HG03558 (cell line): Measurements from ENCODE around the gene BRS3.

ENCODE experiments used
- ATAC-seq: cut with Tn5 transposase; IDR thresholded peaks from one replicate; pipeline ENCODE4 v1.9.1; 2021; ENCODE audit warnings: moderate number of reproducible peaks; ENCODE audit not compliant: unreplicated experiment; ENCODE audit errors: extremely low read depth

The BRS3 gene

GRCh38 chrX:136491832-136492231 is 4.1 kb downstream of the BRS3 start:
- no peak for ATAC-seq

- no peak for ATAC-seq
Measured at GRCh38 chrX:136493011-136493410, 5.3 kb downstream of the BRS3 start.

- ATAC-seq: no peak
Measured at GRCh38 chrX:136495043-136495442, 7.3 kb downstream of the BRS3 start.

- ATAC-seq: no peak
Measured at GRCh38 chrX:136496186-136496763, 8.5 kb downstream of the BRS3 start.

DNA sequence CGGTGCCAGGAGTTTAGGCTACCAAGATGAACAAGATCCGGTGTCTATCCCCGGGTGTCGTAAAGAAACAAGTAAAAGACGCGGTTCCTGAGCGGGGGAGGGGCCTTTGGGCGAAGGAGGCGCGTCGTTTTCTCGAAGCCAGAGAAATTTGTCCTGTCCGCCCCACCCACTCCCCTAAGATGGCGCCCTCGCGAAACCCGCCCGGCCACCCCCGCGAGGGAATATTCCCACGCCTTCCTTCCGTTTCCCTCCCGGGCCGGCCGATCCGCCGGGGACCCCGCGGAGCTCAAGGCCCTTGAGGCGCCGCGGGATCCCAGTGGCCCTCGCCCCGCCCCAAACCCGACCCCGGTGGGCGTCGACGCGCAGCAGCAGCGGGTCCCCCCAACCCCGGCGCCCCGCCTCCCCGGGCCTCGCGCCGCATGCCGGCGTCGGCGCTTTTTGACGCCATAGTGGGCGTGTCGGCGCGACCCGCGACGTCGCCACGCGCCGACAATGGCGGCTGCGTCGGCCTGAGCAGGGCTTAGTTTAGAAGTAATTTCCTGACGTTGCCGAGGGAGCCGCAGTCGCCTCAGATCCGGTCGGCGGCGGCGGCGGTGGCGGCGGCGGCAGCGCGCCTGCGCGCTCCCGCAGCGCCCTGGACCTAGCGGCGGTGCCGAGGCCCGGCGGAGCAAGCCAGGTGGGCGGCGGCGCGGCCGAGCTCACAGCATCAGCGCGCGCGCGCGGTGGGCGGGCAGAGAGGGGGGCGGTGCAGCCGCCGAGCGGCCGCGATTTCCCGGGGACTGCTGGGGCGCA is 9.2 kb downstream of the BRS3 start:
- ATAC-seq: peak; percentile 66

GRCh38 chrX:136497556-136498052 is 9.9 kb downstream of the BRS3 start, which contains the start of gene HTATSF1:
TSS of gene HTATSF1 (plus strand) at chrX:136497592. CDS start at chrX:136497685, 93 bp downstream.
- ATAC-seq: peak; percentile 5

- ATAC-seq: no peak
Measured at GRCh38 chrX:136519069-136519468, 31.3 kb downstream of the BRS3 start.

DNA sequence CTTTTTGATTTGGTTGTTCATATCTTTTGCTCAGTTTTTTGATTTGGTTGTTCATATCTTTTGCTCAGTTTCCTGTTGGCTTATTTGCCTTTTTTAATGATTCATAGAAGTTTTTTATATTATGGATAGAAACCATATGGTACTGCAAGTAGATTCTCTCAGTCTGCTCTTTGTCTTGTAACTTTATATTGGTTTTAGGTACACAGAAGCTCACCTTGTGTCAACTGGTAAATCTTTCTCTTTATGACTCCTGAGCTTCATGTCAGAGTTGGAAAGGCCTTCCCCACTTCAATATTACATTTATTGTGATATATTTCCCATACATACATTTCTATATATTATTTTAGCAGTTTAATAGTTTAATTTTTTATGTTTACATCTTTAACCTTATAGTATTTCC is 36.0 kb downstream of the BRS3 start:
- ATAC-seq: no peak

DNA sequence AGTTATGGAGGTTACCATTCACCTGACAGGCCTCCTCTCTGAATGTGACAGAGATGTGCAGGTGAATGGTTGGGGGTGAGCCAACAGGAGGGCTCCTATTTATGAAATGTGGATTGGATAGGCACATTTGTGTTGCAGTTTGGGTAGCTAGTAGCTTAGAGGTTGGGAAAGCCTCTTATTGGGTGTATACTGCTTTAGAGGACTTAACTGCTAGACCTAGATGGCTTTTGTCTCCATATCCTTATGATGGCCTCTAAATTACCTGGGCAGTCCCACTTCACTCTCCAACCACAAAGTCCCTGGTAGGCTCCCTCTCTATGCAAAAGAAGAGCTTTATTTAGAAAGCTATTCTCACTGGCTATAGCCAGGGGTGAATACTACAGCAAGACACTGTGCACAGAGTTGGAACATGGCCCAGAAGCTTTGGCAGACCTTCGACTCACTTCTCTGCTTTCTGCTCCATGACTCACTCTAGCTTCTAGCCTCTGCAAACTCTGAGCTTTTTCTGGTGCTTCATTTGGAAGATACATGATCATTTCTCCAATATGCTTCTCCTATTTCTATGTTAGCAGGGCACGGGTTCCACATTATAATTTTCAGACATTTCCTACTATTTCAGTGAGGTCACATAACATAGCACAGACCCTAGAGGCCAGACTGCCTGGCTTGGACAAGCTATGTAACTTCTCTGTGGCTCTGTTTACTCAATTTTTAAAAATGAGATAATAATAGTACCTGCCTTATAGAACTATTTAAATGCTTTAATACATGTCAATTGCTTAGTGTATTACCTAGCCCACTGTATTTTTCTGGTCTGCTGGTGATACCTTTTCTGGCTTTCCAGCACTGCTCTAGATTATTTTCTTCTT is 38.2 kb downstream of the BRS3 start:
- no peak for ATAC-seq

- ATAC-seq: no peak
Measured at GRCh38 chrX:136528645-136529315, 41.0 kb downstream of the BRS3 start.

DNA sequence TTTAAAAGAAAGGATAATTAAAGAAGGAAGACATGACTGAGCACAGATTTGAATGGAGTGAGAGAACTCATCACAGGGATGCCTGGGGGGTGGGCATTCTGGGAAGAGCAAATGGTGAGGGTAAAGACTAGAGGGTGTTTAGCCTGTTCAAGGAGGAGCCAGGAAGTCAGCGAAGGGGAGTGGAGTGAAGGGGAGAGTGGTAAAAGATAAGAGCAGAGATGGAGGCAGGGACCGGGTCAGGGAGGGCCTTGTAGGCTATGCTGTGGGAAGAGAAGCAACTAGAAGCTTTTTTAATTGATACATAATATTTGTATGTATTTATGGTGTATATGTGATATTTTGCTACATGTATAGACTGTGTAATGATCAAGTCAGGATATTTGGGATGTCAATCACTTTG is 42.0 kb downstream of the BRS3 start:
- no peak for ATAC-seq

DNA sequence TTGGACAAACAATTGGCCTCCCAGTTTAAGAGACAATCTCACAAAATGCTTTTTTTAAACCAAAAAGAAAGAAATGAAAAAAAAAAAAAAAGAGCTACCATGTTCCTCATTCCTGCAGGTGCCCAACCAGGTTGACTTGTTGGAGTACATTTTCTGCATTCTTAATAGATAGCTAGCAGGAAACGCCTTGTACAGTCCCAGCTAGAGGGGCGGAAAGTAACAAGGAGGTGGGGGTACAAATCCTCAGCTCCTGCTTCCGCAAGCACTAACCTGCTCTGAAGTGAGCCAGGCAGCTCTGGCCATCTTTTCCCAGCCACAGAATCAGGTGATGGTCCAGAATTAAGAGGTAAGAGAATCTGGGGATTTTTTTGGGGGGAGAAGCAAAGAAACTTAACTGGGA is 44.2 kb downstream of the BRS3 start, which contains the start of gene VGLL1:
TSS of gene VGLL1 (plus strand) at position 265 of the 400 bp plus-strand sequence. CDS start 3,806 bp downstream, outside the sequence.
- no peak for ATAC-seq

GRCh38 chrX:136534131-136534530 is 46.4 kb downstream of the BRS3 start:
- ATAC-seq: no peak

DNA sequence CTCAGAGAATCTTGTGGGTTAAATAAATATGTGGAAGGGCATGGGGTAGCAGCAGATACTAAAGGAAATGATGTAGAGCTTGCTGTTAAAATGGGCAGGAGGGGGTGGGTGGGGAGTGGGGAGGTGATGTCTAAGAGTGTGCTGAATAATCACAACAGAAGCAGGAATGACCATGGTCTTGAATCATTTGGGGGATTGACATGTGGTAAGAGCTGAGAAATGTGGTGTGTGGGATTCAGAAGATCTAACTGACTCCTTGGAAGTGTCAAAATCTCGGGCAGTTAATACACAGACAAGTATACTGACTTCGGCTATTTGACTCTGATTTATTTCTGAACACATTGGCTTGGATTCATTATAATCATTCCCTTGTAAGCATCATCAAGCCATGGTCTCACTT is 51.1 kb downstream of the BRS3 start:
- no peak for ATAC-seq

DNA sequence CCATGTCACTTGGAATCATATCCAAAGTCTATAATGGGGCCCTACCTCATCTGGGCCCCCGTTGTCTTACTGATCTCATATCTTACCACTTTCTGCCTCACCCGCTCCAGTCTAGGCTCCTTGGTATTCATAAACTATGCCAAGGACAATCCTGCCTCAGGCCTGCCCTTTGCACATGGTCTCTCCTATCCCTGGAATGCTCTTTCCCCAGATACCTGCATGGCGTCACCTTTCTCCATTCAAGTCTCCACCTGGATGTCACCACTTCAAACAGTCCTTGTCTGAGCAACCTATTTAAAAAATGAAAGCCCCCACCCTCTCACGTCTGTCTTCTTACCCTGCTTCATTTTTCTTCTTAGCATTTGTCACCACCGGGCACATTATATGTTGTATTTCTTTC is 52.5 kb downstream of the BRS3 start:
- ATAC-seq: no peak

DNA sequence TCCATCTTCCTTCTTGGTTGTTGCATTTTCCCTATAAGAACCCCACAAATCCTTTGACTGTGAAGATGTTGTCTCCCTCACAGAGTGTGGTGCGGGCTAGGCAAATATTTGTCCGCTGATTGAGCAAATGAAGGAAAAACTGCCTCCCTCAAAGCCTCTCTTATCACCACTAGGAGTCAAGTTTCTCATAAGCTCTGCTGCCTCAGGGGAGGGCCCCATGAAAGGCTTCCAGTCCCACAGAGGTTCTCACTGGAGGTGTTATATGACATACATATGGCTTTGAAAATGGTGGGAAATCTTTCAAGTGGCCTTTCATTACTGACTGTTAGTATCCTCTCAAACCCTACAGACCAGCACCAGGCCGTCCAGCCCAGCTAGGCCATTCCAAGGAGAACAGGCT is 53.5 kb downstream of the BRS3 start:
- no peak for ATAC-seq

GRCh38 chrX:136542281-136542680 is 54.5 kb downstream of the BRS3 start:
- ATAC-seq: no peak
